Uterus (tissue), 4 donors: ENCODE data around the gene IP6K1. TPM values are rescaled to one million over a fixed set of nuclear protein-coding genes. Genes with fewer than 3 reads are reported as not detected.

Source experiments
- DNase-seq, 2 donors: peaks; one replicate each; pipeline ENCODE4 v3.0.0-alpha.2; 2019 to 2020
- H3K27ac ChIP-seq, 2 donors: fragments of 200-600 bp; sonication (generic); 1 replicate in 1 of 2; 2 replicates in 1 of 2; pipeline ENCODE4 v1.5.1; 2016 to 2018
- H3K27me3 ChIP-seq, 2 donors: fragments of 200-600 bp; sonication (generic); one replicate each; pipeline ENCODE4 v1.5.1; 2018 to 2019; ENCODE audit warnings: control low read depth in 1 of 2
- H3K36me3 ChIP-seq, 2 donors: fragments of 200-600 bp; sonication (generic); one replicate each; pipeline ENCODE4 v1.5.1; 2019; ENCODE audit warnings: control low read depth in 1 of 2
- H3K4me1 ChIP-seq, 2 donors: fragments of 200-600 bp; sonication (generic); one replicate each; pipeline ENCODE4 v1.5.1; 2018 to 2019; ENCODE audit warnings: control low read depth in 1 of 2
- H3K4me3 ChIP-seq, 2 donors: fragments of 200-600 bp; sonication (generic); 1 replicate in 1 of 2; 2 replicates in 1 of 2; pipeline ENCODE4 v1.5.1; 2018 to 2019; ENCODE audit warnings: mild to moderate bottlenecking in 1 of 2
- H3K9me3 ChIP-seq, 2 donors: fragments of 200-600 bp; sonication (generic); one replicate each; pipeline ENCODE4 v1.5.1; 2019; ENCODE audit warnings: control low read depth in 1 of 2
- CTCF ChIP-seq, 4 experiments: fragments of 200-600 bp in 2 of 4; fragments of 450-650 bp in 2 of 4; sonication (generic) in 2 of 4; IDR thresholded peaks; one replicate each; pipeline ENCODE4 v1.5.1; 2016 to 2019; ENCODE audit warnings: antibody characterized with exemption in 4 of 4, mild to moderate bottlenecking in 2 of 4, moderate library complexity in 1 of 4
- POLR2A ChIP-seq, 2 donors: fragments of 450-650 bp; IDR thresholded peaks; one replicate each; pipeline ENCODE4 v1.6.1; 2016; ENCODE audit warnings: antibody characterized with exemption in 2 of 2, mild to moderate bottlenecking in 1 of 2, moderate library complexity in 1 of 2
- intact Hi-C: fragments of 100-400 bp; cut with DNase I; formaldehyde crosslinking; loops from one replicate; pipeline ENCODE4 v1.15.1; 2023; ENCODE audit warnings: low total_unique reads
- total RNA-seq, 4 donors: library from RNA; depleted of rRNA in 3 of 4; stranded (reverse); fragments of >200 nt in 3 of 4; gene quantifications; one replicate each; pipeline versions ENCODE4 v1.1.0 to v1.2.4, GENCODE V29; 2014 to 2023
- donor health status: DM: yes; HTN: yes; CAD: no.

IP6K1 gene
- total RNA-seq, 4 donors from 2014 or later: 41.8 to 58.4 (median 50.9) TPM

- H3K4me1 ChIP-seq: peaks cover 0 to 32% of the 10 kb centered on the region in 2 donors
Measured at GRCh38 chr3:49805367-49805782, 19.0 kb upstream of the IP6K1 start.

DNA sequence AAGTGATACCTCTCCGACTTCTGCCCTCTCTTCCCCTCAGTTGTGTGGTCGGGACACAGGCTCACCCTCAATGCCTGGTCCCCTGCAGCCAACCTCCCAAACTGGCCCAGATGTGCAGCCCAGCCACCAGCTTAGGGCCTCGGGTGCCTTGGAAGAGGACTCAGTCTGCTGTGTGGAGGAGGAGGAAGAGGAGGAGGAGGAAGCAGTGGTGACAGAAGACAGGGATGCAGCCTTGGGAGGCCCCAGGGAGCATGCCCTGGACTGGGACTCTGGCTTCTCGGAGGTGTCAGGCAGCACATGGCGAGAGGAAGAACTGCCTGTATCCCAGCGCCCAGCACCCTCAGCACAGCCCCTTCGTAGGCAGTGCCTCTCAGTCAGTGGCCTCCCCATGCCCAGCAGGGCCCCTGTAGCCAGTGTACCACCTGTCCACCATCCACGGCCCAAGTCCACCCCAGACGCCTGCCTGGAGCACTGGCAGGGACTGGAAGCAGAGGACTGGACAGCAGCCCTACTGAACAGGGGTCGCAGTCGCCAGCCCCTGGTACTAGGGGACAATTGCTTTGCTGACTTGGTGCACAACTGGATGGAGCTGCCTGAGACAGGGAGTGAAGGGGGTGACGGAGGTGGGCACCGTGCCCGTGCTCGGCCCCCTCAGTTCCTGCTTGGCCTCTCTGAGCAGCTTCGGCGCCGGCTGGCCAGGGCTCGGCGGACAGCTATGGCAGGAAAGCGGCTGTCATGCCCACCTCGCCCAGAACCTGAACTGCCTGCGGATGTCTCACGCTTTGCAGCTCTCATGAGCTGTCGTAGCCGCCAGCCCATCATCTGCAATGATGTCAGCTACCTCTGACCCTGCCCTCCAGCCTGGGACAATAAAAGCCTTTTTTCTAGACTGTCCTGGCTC is 18.0 kb upstream of the IP6K1 start:
- Histone ChIP-seq H3K4me3 (peak overlapping the region; percentile 72 to 84), H3K27me3 (no peaks in the 10 kb centered on the region), H3K36me3 (no peaks in the 10 kb centered on the region), H3K27ac (peak overlapping the region; percentile 92 to 94), H3K9me3 (no peaks in the 10 kb centered on the region), H3K4me1 (peaks cover 0 to 32% of the 10 kb centered on the region in 2 donors)
- TF ChIP-seq CTCF (IDR thresholded peaks at IDR 0.05) (no peak), POLR2A (IDR thresholded peaks at IDR 0.05) (no peak)
- DNase-seq: peak; percentile 31 to 38
- intact Hi-C loops: no loop called here

More at GRCh38 chr3:49805367-49805782, 19.0 kb upstream of the IP6K1 start:
- H3K9me3 ChIP-seq: no peaks in the 10 kb centered on the region
- no peaks in the 10 kb centered on the region for H3K27me3 ChIP-seq
- H3K27ac ChIP-seq: peak overlapping the region; percentile 92 to 94
- DNase-seq: peak; percentile 89 to 90
- intact Hi-C loops: no loop called here
- TF ChIP-seq POLR2A (IDR thresholded peaks at IDR 0.05) (no peak), CTCF (IDR thresholded peaks at IDR 0.05) (peak in 1 of 4 experiments; percentile 4)
- no peaks in the 10 kb centered on the region for H3K36me3 ChIP-seq
- no peak overlapping the region for H3K4me3 ChIP-seq

GRCh38 chr3:49803465-49804140 is 17.3 kb upstream of the IP6K1 start:
- Histone ChIP-seq H3K27ac (peak overlapping the region; percentile 92 to 94), H3K9me3 (no peaks in the 10 kb centered on the region), H3K4me3 (peak overlapping the region; percentile 72 to 84), H3K36me3 (no peaks in the 10 kb centered on the region), H3K4me1 (peaks cover 0 to 32% of the 10 kb centered on the region in 2 donors), H3K27me3 (no peaks in the 10 kb centered on the region)
- TF ChIP-seq POLR2A (IDR thresholded peaks at IDR 0.05) (no peak), CTCF (IDR thresholded peaks at IDR 0.05) (no peak)
- intact Hi-C loops: loop anchor here (2.0 kb wide), 1 partner anchor 35 kb away; no protein-coding TSS in a partner anchor
- DNase-seq: peak; percentile 40 to 59

DNA sequence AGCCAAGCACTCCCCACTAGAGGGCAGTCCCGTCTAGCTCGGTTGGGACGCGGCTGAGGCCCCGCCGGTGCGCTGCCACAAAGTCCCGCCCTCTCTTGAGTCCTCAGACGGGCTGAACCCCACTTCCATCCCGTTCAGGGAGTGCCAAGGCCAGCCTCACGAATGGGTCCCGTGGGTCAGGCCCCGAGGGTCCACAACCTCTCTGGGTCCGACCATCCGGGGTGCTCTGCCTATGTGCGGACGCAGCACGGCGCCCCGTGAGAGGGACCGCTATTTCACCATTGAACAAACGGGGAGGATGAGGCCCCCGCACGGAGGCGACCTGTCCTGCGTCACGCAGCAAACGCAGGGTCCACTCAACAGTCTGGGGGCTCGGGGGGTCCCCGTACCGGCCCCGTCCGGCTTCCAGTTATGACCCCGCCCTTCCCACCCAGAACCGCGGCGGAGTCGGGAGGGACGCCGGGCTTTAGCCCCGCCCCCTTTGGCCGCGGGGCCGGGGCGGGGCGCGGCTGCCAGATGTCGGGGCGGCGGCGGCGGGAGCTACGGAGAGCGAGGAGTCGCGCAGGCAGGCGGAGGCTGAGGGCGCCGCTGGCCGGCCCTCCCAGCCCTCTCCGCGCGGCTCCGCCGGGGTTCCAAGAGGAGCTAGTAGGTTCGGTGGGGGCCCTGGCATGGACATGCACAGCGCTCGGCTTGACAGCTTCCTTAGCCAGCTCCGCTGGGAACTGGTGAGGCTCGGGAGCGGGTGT is 16.6 kb upstream of the IP6K1 start, which contains the start of gene INKA1:
Gene INKA1, plus strand, starts transcription at position 543 of the 746 bp plus-strand sequence. Its CDS starts 132 bp downstream, at position 675.
- intact Hi-C loops: loop anchor here (2.0 kb wide), 1 partner anchor 36 kb away; no protein-coding TSS in a partner anchor
- peaks cover 0 to 32% of the 10 kb centered on the region in 2 donors for H3K4me1 ChIP-seq
- H3K27ac ChIP-seq: peak within 1 kb of the TSS; percentile 92 to 94
- TF ChIP-seq POLR2A (IDR thresholded peaks at IDR 0.05) (peak; percentile 69 to 77), CTCF (IDR thresholded peaks at IDR 0.05) (peak; percentile 84 to 96 (median 91))
- H3K9me3 ChIP-seq: no peaks in the 10 kb centered on the region
- H3K4me3 ChIP-seq: peak within 1 kb of the TSS; percentile 72 to 84
- H3K27me3 ChIP-seq: no peaks in the 10 kb centered on the region
- peak; percentile 90 to 91 for DNase-seq
- H3K36me3 ChIP-seq: no peaks in the 10 kb centered on the region
